PC-9 (cell line): ENCODE measurements around the gene PCDHA4. TPM values are rescaled to one million over a fixed set of nuclear protein-coding genes. Genes with fewer than 3 reads are reported as not detected.
A peak's percentile ranks its signal among the peaks of the same experiment; 100 is the strongest.
"Not testable (repeated sequence)": the region's sequence is repeated elsewhere in the genome, so short reads cannot be mapped to it uniquely, and the experiment has no call there.

Experiments
- BruUV-seq: library from RNA; stranded (reverse); fragments of 400-500 nt; replicated peaks from 2 replicates; lab custom pipeline; 2021; lab: Mats Ljungman, UMichigan
- CTCF ChIA-PET: fragments of 300-600 bp; sonication (Branson Sonifier 250); formaldehyde crosslinking; loops from one replicate; lab custom pipeline; 2022; ENCODE audit warnings: antibody characterized with exemption; lab: Charles Lee
- POLR2A ChIA-PET: fragments of 300-600 bp; sonication (Branson Sonifier 250); formaldehyde crosslinking; loops from one replicate; lab custom pipeline; 2022; ENCODE audit warnings: antibody characterized with exemption; ENCODE audit not compliant: unreplicated experiment; lab: Charles Lee
- DNase-seq, 2 experiments: peaks; one replicate each; pipeline versions ENCODE4 v3.0.0 to v3.0.0-alpha.2; 2015 to 2022; ENCODE audit warnings: mixed read lengths in 1 of 2
- H2AFZ ChIP-seq: fragments of 200-600 bp; sonication (generic); 2 replicates; pipeline ENCODE4 v1.8.1; 2017; ENCODE audit warnings: antibody characterized with exemption
- H3F3A ChIP-seq: fragments of 200-600 bp; sonication (generic); 2 replicates; pipeline ENCODE4 v1.8.1; 2017; ENCODE audit warnings: antibody characterized with exemption, mild to moderate bottlenecking, low read depth; ENCODE audit not compliant: insufficient read depth
- H3K27ac ChIP-seq: fragments of 200-600 bp; sonication (generic); 2 replicates; pipeline ENCODE4 v1.6.1; 2016; ENCODE audit warnings: mixed run types
- H3K27me3 ChIP-seq: fragments of 200-600 bp; sonication (generic); 2 replicates; pipeline ENCODE4 v1.6.1; 2016; ENCODE audit warnings: low read depth, mixed run types; ENCODE audit not compliant: insufficient read depth
- H3K36me3 ChIP-seq: fragments of 200-600 bp; sonication (generic); 2 replicates; pipeline ENCODE4 v1.6.1; 2016; ENCODE audit warnings: low read depth, mixed run types
- H3K4me1 ChIP-seq: fragments of 200-600 bp; sonication (generic); replicated peaks from 2 replicates; pipeline ENCODE4 v1.6.1; 2016; ENCODE audit warnings: mixed run types; ENCODE audit not compliant: insufficient read depth
- H3K4me2 ChIP-seq: fragments of 200-600 bp; sonication (generic); 2 replicates; pipeline ENCODE4 v1.6.1; 2017; ENCODE audit warnings: mixed run types
- H3K4me3 ChIP-seq: fragments of 200-600 bp; sonication (generic); 2 replicates; pipeline ENCODE4 v1.6.1; 2016; ENCODE audit warnings: mixed run types
- H3K79me2 ChIP-seq: fragments of 200-600 bp; sonication (generic); 2 replicates; pipeline ENCODE4 v1.6.1; 2017; ENCODE audit warnings: low read depth, mixed run types
- H3K9me2 ChIP-seq: fragments of 200-600 bp; sonication (generic); 2 replicates; pipeline ENCODE4 v1.8.1; 2017; ENCODE audit warnings: mild to moderate bottlenecking; ENCODE audit not compliant: insufficient read depth
- H3K9me3 ChIP-seq: fragments of 200-600 bp; sonication (generic); 2 replicates; pipeline ENCODE4 v1.8.1; 2016; ENCODE audit warnings: low read depth; ENCODE audit not compliant: insufficient read depth
- H4K20me1 ChIP-seq: fragments of 200-600 bp; sonication (generic); 2 replicates; pipeline ENCODE4 v1.8.1; 2017; ENCODE audit not compliant: insufficient read depth
- EZH2 ChIP-seq: fragments of 200-600 bp; sonication (generic); IDR thresholded peaks from 2 replicates; pipeline ENCODE4 v1.8.0; 2017; ENCODE audit warnings: antibody characterized with exemption, low read depth
- intact Hi-C: fragments of 100-400 bp; cut with micrococcal nuclease; formaldehyde crosslinking; loops from one replicate; pipeline ENCODE4 v1.10.0; 2022; ENCODE audit not compliant: unreplicated experiment
- total RNA-seq: library from RNA; stranded (reverse); gene quantifications from 2 replicates; pipeline ENCODE4 v1.2.3, GENCODE V29; 2021
- TF ChIP-seq, protein P1 (sequence below): fragments of 200-600 bp; sonication (generic); conservative IDR thresholded peaks from 2 replicates; pipeline ENCODE4 v1.6.1; 2017; ENCODE audit warnings: mixed run types, antibody characterized with exemption, mild to moderate bottlenecking, moderate library complexity

PCDHA4 gene
- total RNA-seq, 1 experiment from 2014 or later, result not detected

DNA sequence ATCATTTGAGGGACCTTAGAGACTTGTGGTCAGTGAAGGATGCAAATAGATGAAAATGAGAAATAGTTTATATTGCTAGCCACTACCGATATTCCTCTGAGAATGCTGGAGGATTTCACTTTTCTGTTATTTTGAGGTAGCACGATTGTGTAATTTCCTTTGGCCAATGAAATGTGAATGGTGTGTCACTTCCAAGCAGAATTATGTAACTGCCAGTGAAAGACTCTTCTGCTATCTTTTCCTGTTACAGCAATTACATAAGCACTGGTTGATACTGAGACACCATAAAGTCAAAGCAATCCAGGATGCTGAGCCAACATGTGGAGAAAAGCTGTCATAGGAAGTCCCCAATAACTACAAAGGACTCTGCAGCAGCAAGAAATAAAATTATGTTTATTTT is 15.8 kb upstream of the PCDHA4 start:
- TF ChIP-seq, protein P1, sequence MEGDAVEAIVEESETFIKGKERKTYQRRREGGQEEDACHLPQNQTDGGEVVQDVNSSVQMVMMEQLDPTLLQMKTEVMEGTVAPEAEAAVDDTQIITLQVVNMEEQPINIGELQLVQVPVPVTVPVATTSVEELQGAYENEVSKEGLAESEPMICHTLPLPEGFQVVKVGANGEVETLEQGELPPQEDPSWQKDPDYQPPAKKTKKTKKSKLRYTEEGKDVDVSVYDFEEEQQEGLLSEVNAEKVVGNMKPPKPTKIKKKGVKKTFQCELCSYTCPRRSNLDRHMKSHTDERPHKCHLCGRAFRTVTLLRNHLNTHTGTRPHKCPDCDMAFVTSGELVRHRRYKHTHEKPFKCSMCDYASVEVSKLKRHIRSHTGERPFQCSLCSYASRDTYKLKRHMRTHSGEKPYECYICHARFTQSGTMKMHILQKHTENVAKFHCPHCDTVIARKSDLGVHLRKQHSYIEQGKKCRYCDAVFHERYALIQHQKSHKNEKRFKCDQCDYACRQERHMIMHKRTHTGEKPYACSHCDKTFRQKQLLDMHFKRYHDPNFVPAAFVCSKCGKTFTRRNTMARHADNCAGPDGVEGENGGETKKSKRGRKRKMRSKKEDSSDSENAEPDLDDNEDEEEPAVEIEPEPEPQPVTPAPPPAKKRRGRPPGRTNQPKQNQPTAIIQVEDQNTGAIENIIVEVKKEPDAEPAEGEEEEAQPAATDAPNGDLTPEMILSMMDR, result no peak
- TF ChIP-seq EZH2, result no peak
- no peak overlapping the region for H3K4me3 ChIP-seq
- DNase-seq, result no peak
- no peaks in the 10 kb centered on the region for H3K79me2 ChIP-seq
- POLR2A ChIA-PET, result no interaction called here
- no peaks in the 10 kb centered on the region for H3K4me1 ChIP-seq
- no peaks in the 10 kb centered on the region for H3F3A ChIP-seq
- BruUV-seq, result no TSS peak
- H3K9me2 ChIP-seq, result no peaks in the 10 kb centered on the region
- H3K27ac ChIP-seq, result no peak overlapping the region
- H3K9me3 ChIP-seq, result peaks cover 24% of the 10 kb centered on the region
- intact Hi-C loops, result no loop called here
- no peak overlapping the region for H3K4me2 ChIP-seq
- H3K36me3 ChIP-seq, result no peaks in the 10 kb centered on the region
- peaks cover 10% of the 10 kb centered on the region; the same call in 1 of the 2 replicates for H3K27me3 ChIP-seq
- no peak overlapping the region for H2AFZ ChIP-seq
- H4K20me1 ChIP-seq, result no peaks in the 10 kb centered on the region
- CTCF ChIA-PET, result no interaction called here

DNA sequence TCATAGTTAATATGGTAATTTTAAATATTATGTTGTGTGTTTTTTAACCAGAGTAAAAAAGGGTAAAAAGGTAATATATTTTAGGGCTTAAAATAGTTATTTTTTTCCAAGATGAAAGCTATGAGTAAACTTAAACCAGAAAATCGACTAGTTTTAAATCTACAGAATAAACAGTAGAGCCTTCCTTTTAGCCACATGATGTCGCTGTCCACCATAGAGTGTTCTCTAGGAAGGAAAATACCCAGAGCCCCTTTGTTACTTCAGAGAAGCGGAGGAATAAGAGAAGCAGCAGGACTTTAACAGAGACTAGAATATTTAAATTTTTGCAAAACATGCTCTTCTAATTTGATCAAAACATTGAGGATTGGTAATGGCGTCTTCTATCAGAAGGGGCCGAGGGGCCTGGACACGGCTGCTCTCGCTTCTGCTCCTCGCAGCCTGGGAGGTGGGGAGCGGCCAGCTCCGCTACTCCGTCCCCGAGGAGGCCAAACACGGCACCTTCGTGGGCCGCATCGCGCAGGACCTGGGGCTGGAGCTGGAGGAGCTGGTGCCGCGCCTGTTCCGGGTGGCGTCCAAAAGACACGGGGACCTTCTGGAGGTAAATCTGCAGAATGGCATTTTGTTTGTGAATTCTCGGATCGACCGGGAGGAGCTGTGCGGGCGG is 12.1 kb upstream of the PCDHA4 start, which contains the start of gene PCDHA2:
TSS of gene PCDHA2 (plus strand) at position 258 of the 664 bp plus-strand sequence.
- Histone ChIP-seq H3K79me2 (no peaks in the 10 kb centered on the region), H3K4me1 (no peaks in the 10 kb centered on the region), H3F3A (no peaks in the 10 kb centered on the region), H4K20me1 (no peaks in the 10 kb centered on the region), H3K9me2 (no peaks in the 10 kb centered on the region; the same call in 1 of the 2 replicates), H3K4me3 (no peak within 1 kb of the TSS), H2AFZ (no peak within 1 kb of the TSS; the same call in 1 of the 2 replicates), H3K9me3 (peaks cover 19% of the 10 kb centered on the region; the same call in 1 of the 2 replicates), H3K27ac (no peak within 1 kb of the TSS), H3K4me2 (peak within 1 kb of the TSS; percentile 20; the same call in 1 of the 2 replicates), H3K27me3 (peaks cover under 1% of the 10 kb centered on the region; the same call in 1 of the 2 replicates), H3K36me3 (no peaks in the 10 kb centered on the region)
- no peak for DNase-seq
- ChIA-PET POLR2A (no interaction called here), CTCF (no interaction called here)
- TF ChIP-seq, protein P1, result no peak
- no peak for TF ChIP-seq EZH2
- no TSS peak for BruUV-seq
- intact Hi-C loops, result loop anchor here (1.0 kb wide), 1 partner anchor 247 kb away; no protein-coding TSS in a partner anchor

DNA sequence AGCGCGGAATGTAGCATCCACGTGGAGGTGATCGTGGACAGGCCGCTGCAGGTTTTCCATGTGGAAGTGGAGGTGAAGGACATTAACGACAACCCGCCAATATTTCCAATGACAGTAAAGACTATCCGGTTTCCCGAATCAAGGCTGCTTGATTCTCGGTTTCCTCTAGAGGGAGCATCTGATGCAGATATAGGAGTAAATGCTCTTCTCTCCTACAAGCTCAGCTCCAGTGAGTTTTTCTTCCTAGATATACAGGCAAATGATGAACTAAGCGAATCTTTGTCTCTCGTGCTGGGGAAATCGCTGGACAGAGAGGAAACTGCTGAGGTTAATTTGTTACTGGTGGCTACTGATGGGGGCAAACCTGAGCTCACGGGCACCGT is 11.6 kb upstream of the PCDHA4 start:
- no peak for TF ChIP-seq EZH2
- TF ChIP-seq, protein P1, result peak; percentile 18; the same call in 1 of the 2 replicates
- H3K79me2 ChIP-seq, result no peaks in the 10 kb centered on the region
- H3F3A ChIP-seq, result no peaks in the 10 kb centered on the region
- no peak overlapping the region for H3K27ac ChIP-seq
- ChIA-PET CTCF (interaction anchor here (0.6 kb wide), 1 partner anchor 525 kb away, joined by 4 read pairs; the partner anchor contains the start of gene TAF7), POLR2A (no interaction called here)
- no peaks in the 10 kb centered on the region for H3K36me3 ChIP-seq
- H4K20me1 ChIP-seq, result no peaks in the 10 kb centered on the region
- no peaks in the 10 kb centered on the region for H3K4me1 ChIP-seq
- intact Hi-C loops, result no loop called here
- no peak overlapping the region for H3K4me3 ChIP-seq
- no peak overlapping the region for H2AFZ ChIP-seq
- DNase-seq, result no peak
- no peaks in the 10 kb centered on the region; the same call in 1 of the 2 replicates for H3K9me2 ChIP-seq
- H3K4me2 ChIP-seq, result no peak overlapping the region; the same call in 1 of the 2 replicates
- BruUV-seq, result no TSS peak
- peaks cover 24% of the 10 kb centered on the region; the same call in 1 of the 2 replicates for H3K9me3 ChIP-seq
- no peaks in the 10 kb centered on the region for H3K27me3 ChIP-seq

DNA sequence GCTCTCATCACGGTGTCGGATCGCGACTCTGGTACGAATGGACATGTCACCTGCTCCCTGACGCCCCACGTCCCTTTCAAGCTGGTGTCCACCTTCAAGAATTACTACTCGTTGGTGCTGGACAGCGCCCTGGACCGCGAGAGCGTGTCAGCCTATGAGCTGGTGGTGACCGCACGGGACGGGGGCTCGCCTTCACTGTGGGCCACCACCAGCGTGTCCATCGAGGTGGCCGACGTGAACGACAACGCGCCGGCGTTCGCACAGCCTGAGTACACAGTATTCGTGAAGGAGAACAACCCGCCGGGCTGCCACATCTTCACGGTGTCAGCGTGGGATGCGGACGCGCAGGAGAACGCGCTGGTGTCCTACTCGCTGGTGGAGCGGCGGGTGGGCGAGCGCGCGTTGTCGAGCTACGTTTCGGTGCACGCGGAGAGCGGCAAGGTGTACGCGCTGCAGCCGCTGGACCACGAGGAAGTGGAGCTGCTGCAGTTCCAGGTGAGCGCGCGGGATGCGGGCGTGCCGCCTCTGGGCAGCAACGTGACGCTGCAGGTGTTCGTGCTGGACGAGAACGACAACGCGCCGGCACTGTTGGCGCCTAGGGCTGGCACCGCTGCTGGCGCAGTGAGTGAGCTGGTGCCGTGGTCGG is 10.7 kb upstream of the PCDHA4 start:
- H3K9me3 ChIP-seq, result peaks cover 25% of the 10 kb centered on the region; the same call in 1 of the 2 replicates
- H3K79me2 ChIP-seq, H3K27ac ChIP-seq, H3K9me2 ChIP-seq, DNase-seq, H2AFZ ChIP-seq, H3K4me1 ChIP-seq, H3F3A ChIP-seq, H3K36me3 ChIP-seq, CTCF ChIA-PET, H3K4me2 ChIP-seq, intact Hi-C loops, BruUV-seq, H3K4me3 ChIP-seq, H4K20me1 ChIP-seq, POLR2A ChIA-PET, H3K27me3 ChIP-seq: not testable (repeated sequence)
